ENCODE data around the gene UTP3. TPM values are rescaled to one million over a fixed set of nuclear protein-coding genes. Genes with fewer than 3 reads are reported as not detected.

The UTP3 gene
- total RNA-seq, 1 experiment from 2014 or later: 33.7 TPM

DNA sequence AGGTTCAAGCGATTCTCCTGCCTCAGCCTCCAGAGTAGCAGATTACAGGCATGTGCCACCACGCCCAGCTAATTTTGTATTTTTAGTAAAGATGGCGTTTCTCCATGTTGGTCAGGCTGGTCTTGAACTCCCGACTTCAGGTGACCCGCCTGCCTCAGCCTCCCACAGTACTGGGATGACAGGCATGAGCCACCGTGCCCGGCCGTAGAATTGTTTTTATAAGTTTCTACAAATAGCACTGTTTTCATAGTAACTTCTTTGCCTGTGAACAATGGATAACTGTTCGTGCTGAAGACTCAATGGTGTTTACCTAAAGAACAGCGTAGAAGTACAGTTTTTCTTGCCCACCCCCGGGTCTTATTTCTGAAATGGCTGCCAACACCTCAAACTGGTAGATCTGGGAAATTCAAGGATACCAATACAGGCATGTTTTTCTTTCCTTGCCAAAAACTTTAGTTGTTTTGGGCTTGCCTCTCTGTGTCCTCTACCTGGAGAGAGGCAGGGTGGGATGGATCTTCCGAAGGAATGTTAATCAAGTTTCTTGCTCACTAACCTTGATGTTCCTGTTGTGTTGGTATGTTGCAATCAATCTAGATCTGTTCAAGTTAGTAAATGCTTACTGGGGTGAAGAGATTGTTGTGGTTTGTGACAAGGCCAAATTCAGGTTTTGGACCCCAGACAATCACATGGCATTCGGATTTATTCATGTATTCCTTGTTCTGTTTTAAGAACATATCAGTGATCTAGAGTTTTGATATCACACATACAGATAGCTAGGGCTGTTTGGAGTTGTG, 30.7 kb downstream of the UTP3 start:
- TF ChIP-seq, protein P1, sequence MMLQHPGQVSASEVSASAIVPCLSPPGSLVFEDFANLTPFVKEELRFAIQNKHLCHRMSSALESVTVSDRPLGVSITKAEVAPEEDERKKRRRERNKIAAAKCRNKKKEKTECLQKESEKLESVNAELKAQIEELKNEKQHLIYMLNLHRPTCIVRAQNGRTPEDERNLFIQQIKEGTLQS (IDR thresholded peaks at IDR 0.05): no peak
- TF ChIP-seq SP1 (IDR thresholded peaks at IDR 0.05; ENCODE audit: low read depth): no peak
- H3K27me3 ChIP-seq (ENCODE audit: insufficient read depth, low read length): no peaks in the 10 kb centered on the region
- peaks cover 26% of the 10 kb centered on the region; the same call in 1 of the 2 replicates for H3K79me2 ChIP-seq (ENCODE audit: insufficient read depth, low read length)
- no peak overlapping the region for H2AFZ ChIP-seq (ENCODE audit: low read depth, low read length, poor library complexity, severe bottlenecking)
- H4K20me1 ChIP-seq (ENCODE audit: insufficient read depth): no peaks in the 10 kb centered on the region
- ChIA-PET CTCF (interaction anchor here (0.9 to 1.6 kb wide), 3 partner anchors 14 to 291 kb away, joined by 4 to 6 read pairs (median 5); no protein-coding TSS in a partner anchor), RAD21 (ENCODE audit: low non-redundant PET in 1 of 2, low total read pairs in 2 of 2, uncharacterized antibody in 2 of 2, unreplicated experiment in 2 of 2) (no interaction called here), POLR2A (interaction anchor here (1.0 kb wide), 1 partner anchor 11 kb away, joined by 4 read pairs; no protein-coding TSS in a partner anchor)
- peaks cover 0 to 3% of the 10 kb centered on the region in 2 experiments; a peak in 1 of 4 replicates for H3K4me1 ChIP-seq (ENCODE audit: control insufficient read depth in 1 of 2, insufficient read depth in 2 of 2, low read length in 2 of 2)
- no peaks in the 10 kb centered on the region for H3K9me2 ChIP-seq (ENCODE audit: insufficient read depth)
- no TSS peak for BruUV-seq (replicated peaks)
- H3K36me3 ChIP-seq (ENCODE audit: control insufficient read depth in 1 of 2, insufficient read depth in 2 of 2, low read length in 2 of 2): no peaks in the 10 kb centered on the region
- intact Hi-C loops (cut with micrococcal nuclease): no loop called here
- no peak overlapping the region for H3K4me2 ChIP-seq (ENCODE audit: low read length)
- no peak overlapping the region for H3K4me3 ChIP-seq (replicated peaks in 1 of 2; ENCODE audit: low read depth in 1 of 2, low read length in 2 of 2)
- no peaks in the 10 kb centered on the region for H3K9me3 ChIP-seq (ENCODE audit: control insufficient read depth in 1 of 2, insufficient read depth in 1 of 2, low read depth in 1 of 2, low read length in 2 of 2)
- ATAC-seq: no peak
- H3K9ac ChIP-seq (ENCODE audit: low read length): no peak overlapping the region
- no peak overlapping the region for H3K27ac ChIP-seq (ENCODE audit: low read depth, low read length)
- no peak for DNase-seq (ENCODE audit: low read depth, low spot score)

DNA sequence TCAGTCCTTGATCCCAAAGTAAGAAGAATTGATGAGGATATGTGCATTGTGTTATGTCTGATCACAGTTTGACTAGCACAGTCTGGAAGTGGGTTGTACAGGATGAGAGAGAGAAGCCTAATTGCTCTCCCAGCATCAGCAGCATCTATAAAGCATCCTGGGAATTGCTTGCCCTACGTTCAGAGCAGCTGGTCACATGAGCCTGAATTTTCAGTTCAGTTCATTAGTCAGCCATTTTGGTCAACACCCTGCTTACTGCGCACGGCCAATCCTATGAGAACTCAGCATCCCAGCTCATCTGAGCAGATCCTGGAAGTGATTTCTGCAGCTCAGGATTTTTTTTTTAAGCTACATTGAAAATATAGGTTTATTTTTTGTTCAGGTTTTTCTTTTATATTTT, 33.4 kb downstream of the UTP3 start, which contains the start of gene RUFY3:
RUFY3 (plus strand) TSS at position 218 of the 400 bp plus-strand sequence. CDS start 610 bp downstream, outside the sequence.
- TF ChIP-seq, protein P1 (IDR thresholded peaks at IDR 0.05): no peak
- TF ChIP-seq EZH2 (IDR thresholded peaks at IDR 0.05) (no peak), ELF1 (IDR thresholded peaks at IDR 0.05; ENCODE audit: borderline replicate concordance, low read depth) (no peak), JUND (IDR thresholded peaks at IDR 0.05) (no peak), EZH2phosphoT487 (IDR thresholded peaks at IDR 0.05; ENCODE audit: borderline replicate concordance) (no peak), YY1 (IDR thresholded peaks at IDR 0.05; ENCODE audit: extremely low read depth, insufficient replicate concordance, low read depth, low read length) (no peak), SIN3A (IDR thresholded peaks at IDR 0.05; ENCODE audit: low read depth) (no peak), SP1 (IDR thresholded peaks at IDR 0.05; ENCODE audit: low read depth) (no peak), TCF7L2 (IDR thresholded peaks at IDR 0.05; ENCODE audit: borderline replicate concordance, extremely low read depth, insufficient read depth, insufficient read length) (no peak), ZFX (IDR thresholded peaks at IDR 0.05) (no peak)
- TF ChIP-seq, protein P2, sequence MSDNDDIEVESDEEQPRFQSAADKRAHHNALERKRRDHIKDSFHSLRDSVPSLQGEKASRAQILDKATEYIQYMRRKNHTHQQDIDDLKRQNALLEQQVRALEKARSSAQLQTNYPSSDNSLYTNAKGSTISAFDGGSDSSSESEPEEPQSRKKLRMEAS (IDR thresholded peaks at IDR 0.05): no peak
- TF ChIP-seq, protein P3, sequence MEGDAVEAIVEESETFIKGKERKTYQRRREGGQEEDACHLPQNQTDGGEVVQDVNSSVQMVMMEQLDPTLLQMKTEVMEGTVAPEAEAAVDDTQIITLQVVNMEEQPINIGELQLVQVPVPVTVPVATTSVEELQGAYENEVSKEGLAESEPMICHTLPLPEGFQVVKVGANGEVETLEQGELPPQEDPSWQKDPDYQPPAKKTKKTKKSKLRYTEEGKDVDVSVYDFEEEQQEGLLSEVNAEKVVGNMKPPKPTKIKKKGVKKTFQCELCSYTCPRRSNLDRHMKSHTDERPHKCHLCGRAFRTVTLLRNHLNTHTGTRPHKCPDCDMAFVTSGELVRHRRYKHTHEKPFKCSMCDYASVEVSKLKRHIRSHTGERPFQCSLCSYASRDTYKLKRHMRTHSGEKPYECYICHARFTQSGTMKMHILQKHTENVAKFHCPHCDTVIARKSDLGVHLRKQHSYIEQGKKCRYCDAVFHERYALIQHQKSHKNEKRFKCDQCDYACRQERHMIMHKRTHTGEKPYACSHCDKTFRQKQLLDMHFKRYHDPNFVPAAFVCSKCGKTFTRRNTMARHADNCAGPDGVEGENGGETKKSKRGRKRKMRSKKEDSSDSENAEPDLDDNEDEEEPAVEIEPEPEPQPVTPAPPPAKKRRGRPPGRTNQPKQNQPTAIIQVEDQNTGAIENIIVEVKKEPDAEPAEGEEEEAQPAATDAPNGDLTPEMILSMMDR (IDR thresholded peaks at IDR 0.05 in 2 of 3, conservative IDR thresholded peaks at IDR 0.05 in 1 of 3; ENCODE audit: borderline replicate concordance in 1 of 3, insufficient read depth in 1 of 3, low read depth in 2 of 3, low read length in 2 of 3): no peak
- Histone ChIP-seq H3K36me3 (ENCODE audit: control insufficient read depth in 1 of 2, insufficient read depth in 2 of 2, low read length in 2 of 2) (no peaks in the 10 kb centered on the region), H3K4me1 (ENCODE audit: control insufficient read depth in 1 of 2, insufficient read depth in 2 of 2, low read length in 2 of 2) (peaks cover 0 to 3% of the 10 kb centered on the region in 2 experiments; a peak in 1 of 4 replicates), H4K20me1 (ENCODE audit: insufficient read depth) (no peaks in the 10 kb centered on the region), H3K4me3 (replicated peaks in 1 of 2; ENCODE audit: low read depth in 1 of 2, low read length in 2 of 2) (no peak within 1 kb of the TSS), H3K9me3 (ENCODE audit: control insufficient read depth in 1 of 2, insufficient read depth in 1 of 2, low read depth in 1 of 2, low read length in 2 of 2) (no peaks in the 10 kb centered on the region), H3K4me2 (ENCODE audit: low read length) (no peak within 1 kb of the TSS), H3K9me2 (ENCODE audit: insufficient read depth) (no peaks in the 10 kb centered on the region), H3K27ac (ENCODE audit: low read depth, low read length) (no peak within 1 kb of the TSS), H3K79me2 (ENCODE audit: insufficient read depth, low read length) (peaks cover 14% of the 10 kb centered on the region; the same call in 1 of the 2 replicates), H3K27me3 (ENCODE audit: insufficient read depth, low read length) (no peaks in the 10 kb centered on the region), H2AFZ (ENCODE audit: low read depth, low read length, poor library complexity, severe bottlenecking) (no peak within 1 kb of the TSS), H3K9ac (ENCODE audit: low read length) (no peak within 1 kb of the TSS)
- intact Hi-C loops (cut with micrococcal nuclease): no loop called here
- DNase-seq (ENCODE audit: low read depth, low spot score): no peak
- ChIA-PET POLR2A (no interaction called here), CTCF (interaction anchor here (1.8 kb wide), 1 partner anchor 14 kb away, joined by 10 read pairs; no protein-coding TSS in a partner anchor), RAD21 (ENCODE audit: low non-redundant PET in 1 of 2, low total read pairs in 2 of 2, uncharacterized antibody in 2 of 2, unreplicated experiment in 2 of 2) (no interaction called here)
- no TSS peak for BruUV-seq (replicated peaks)
- peak; percentile 44 for ATAC-seq

Data from HCT116 (cell line).